ENCODE data around the gene AIPL1. TPM values are rescaled to one million over a fixed set of nuclear protein-coding genes. Genes with fewer than 3 reads are reported as not detected.

The AIPL1 gene
- total RNA-seq, 2 donors from 2014 or later: not detected

DNA sequence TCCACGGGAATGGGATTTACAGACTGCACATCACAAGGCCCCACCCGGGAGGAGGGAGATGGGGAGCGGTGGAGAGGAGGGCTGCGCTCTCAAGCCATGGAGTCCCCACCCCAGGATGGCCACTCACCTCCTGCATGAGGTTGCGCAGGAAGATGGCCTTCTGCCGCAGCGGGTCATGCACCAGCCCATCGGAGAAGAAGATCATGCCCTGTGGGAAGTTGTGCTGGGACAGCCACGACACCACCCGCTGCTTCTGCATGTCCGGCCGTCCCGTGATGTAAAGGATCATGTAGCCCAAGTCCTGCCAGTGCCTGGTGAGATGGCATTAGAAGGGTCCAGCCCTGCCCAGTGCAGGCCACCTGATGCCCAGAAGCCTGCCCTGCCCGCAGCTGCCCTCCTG, 26.3 kb upstream of the AIPL1 start:
- TF ChIP-seq CTCF (IDR thresholded peaks at IDR 0.05): no peak
- no peak for TF ChIP-seq POLR2A (IDR thresholded peaks at IDR 0.05)
- H3K4me1 ChIP-seq: no peaks in the 10 kb centered on the region
- intact Hi-C loops (cut with DNase I): no loop called here
- H3K4me3 ChIP-seq: no peak overlapping the region
- no peaks in the 10 kb centered on the region for H3K36me3 ChIP-seq (replicated peaks in 1 of 2; ENCODE audit: insufficient read depth in 1 of 2, low read depth in 2 of 2)
- DNase-seq (no peak), ATAC-seq (no peak)
- H3K9me3 ChIP-seq: no peaks in the 10 kb centered on the region
- H3K27ac ChIP-seq: no peak overlapping the region
- WGBS, 2 donors: 83 to 93% methylated on average over 6 to 14 of the region's 14 CpGs
- no peaks in the 10 kb centered on the region for H3K27me3 ChIP-seq

GRCh38 chr17:6460531-6461161, 25.7 kb upstream of the AIPL1 start:
- Histone ChIP-seq H3K4me3 (no peak overlapping the region), H3K4me1 (no peaks in the 10 kb centered on the region), H3K27me3 (no peaks in the 10 kb centered on the region), H3K9me3 (no peaks in the 10 kb centered on the region), H3K27ac (no peak overlapping the region), H3K36me3 (replicated peaks in 1 of 2; ENCODE audit: insufficient read depth in 1 of 2, low read depth in 2 of 2) (no peaks in the 10 kb centered on the region)
- 82 to 83% methylated on average over 9 of the region's 9 CpGs for WGBS, 2 donors
- no peak for DNase-seq
- intact Hi-C loops (cut with DNase I): no loop called here
- no peak for ATAC-seq
- no peak for TF ChIP-seq CTCF (IDR thresholded peaks at IDR 0.05)
- no peak for TF ChIP-seq POLR2A (IDR thresholded peaks at IDR 0.05)

DNA sequence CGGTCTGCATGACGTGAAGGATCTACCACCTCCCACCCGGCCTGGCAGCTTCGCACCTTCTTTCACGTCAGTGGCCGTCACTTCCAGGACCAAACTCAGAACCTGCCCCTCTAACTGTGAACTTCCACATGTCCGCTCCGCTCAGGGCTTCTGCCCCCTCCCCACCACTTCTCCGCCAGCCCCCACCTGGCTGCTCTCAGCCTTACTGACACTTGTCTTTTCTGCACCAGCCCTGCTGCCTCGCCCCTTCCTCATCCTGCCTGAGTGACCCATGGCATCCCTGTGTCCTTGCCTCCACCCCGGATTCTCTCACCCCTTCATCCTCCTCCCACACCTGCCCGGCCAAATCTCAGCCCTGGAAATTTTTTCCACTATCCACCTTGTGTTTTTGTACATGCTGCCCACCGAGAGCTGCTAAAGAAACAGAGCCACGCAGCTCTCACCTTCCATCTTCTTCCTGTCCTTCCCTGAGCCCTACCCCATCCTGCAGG, 23.6 kb upstream of the AIPL1 start:
- ATAC-seq (no peak), DNase-seq (no peak)
- TF ChIP-seq POLR2A (IDR thresholded peaks at IDR 0.05) (no peak), CTCF (IDR thresholded peaks at IDR 0.05) (no peak)
- Histone ChIP-seq H3K4me3 (no peak overlapping the region), H3K4me1 (no peaks in the 10 kb centered on the region), H3K9me3 (no peaks in the 10 kb centered on the region), H3K36me3 (replicated peaks in 1 of 2; ENCODE audit: insufficient read depth in 1 of 2, low read depth in 2 of 2) (no peaks in the 10 kb centered on the region), H3K27ac (no peak overlapping the region), H3K27me3 (no peaks in the 10 kb centered on the region)
- WGBS, 2 donors: 79 to 81% methylated on average over 14 of the region's 14 CpGs
- intact Hi-C loops (cut with DNase I): no loop called here

GRCh38 chr17:6457688-6458459, 23.0 kb upstream of the AIPL1 start:
- intact Hi-C loops (cut with DNase I): no loop called here
- Histone ChIP-seq H3K9me3 (no peaks in the 10 kb centered on the region), H3K27ac (no peak overlapping the region), H3K36me3 (replicated peaks in 1 of 2; ENCODE audit: insufficient read depth in 1 of 2, low read depth in 2 of 2) (no peaks in the 10 kb centered on the region), H3K27me3 (no peaks in the 10 kb centered on the region), H3K4me3 (no peak overlapping the region), H3K4me1 (no peaks in the 10 kb centered on the region)
- whole genome bisulfite sequencing, 2 donors: 76 to 84% methylated on average over 4 to 10 of the region's 10 CpGs
- DNase-seq (no peak), ATAC-seq (no peak)
- TF ChIP-seq POLR2A (IDR thresholded peaks at IDR 0.05): no peak
- no peak for TF ChIP-seq CTCF (IDR thresholded peaks at IDR 0.05)
